Smooth muscle cell (in vitro differentiated cells): ENCODE data around the gene MARCKSL1. TPM values are rescaled to one million over a fixed set of nuclear protein-coding genes. Genes with fewer than 3 reads are reported as not detected.

Source experiments
- DNase-seq: peaks from one replicate; lab custom pipeline; 2025; ENCODE audit not compliant: unreplicated experiment; lab: John Stamatoyannopoulos, UW
- H2AFZ ChIP-seq: fragments of 200-600 bp; sonication (generic); 2 replicates; pipeline ENCODE4 v1.6.0; 2016; ENCODE audit warnings: antibody characterized with exemption, low read depth, mild to moderate bottlenecking
- H3F3A ChIP-seq: fragments of 200-600 bp; sonication (generic); 2 replicates; pipeline ENCODE4 v1.6.0; 2017; ENCODE audit warnings: antibody characterized with exemption, low read depth
- H3K27ac ChIP-seq: fragments of 200-600 bp; sonication (generic); 2 replicates; pipeline ENCODE4 v1.5.1; 2016; ENCODE audit warnings: low read depth, mild to moderate bottlenecking
- H3K27me3 ChIP-seq: fragments of 200-600 bp; sonication (generic); 2 replicates; pipeline ENCODE4 v1.6.1; 2016; ENCODE audit warnings: low read depth, mild to moderate bottlenecking
- H3K36me3 ChIP-seq: fragments of 200-600 bp; sonication (generic); 2 replicates; pipeline ENCODE4 v1.5.1; 2016; ENCODE audit warnings: low read depth
- H3K4me1 ChIP-seq: fragments of 200-600 bp; sonication (generic); 2 replicates; pipeline ENCODE4 v1.5.1; 2016; ENCODE audit warnings: low read depth
- H3K4me2 ChIP-seq: fragments of 200-600 bp; sonication (generic); 2 replicates; pipeline ENCODE4 v1.6.0; 2016; ENCODE audit warnings: mild to moderate bottlenecking
- H3K4me3 ChIP-seq: fragments of 200-600 bp; sonication (generic); 2 replicates; pipeline ENCODE4 v1.5.1; 2016; ENCODE audit warnings: mild to moderate bottlenecking
- H3K79me2 ChIP-seq: fragments of 200-600 bp; sonication (generic); 2 replicates; pipeline ENCODE4 v1.6.0; 2016; ENCODE audit warnings: low read depth, mild to moderate bottlenecking
- H3K9ac ChIP-seq: fragments of 200-600 bp; sonication (generic); 2 replicates; pipeline ENCODE4 v1.6.0; 2016; ENCODE audit warnings: low read depth
- H3K9me3 ChIP-seq: fragments of 200-600 bp; sonication (generic); replicated peaks from 2 replicates; pipeline ENCODE4 v1.5.1; 2016; ENCODE audit warnings: low read depth
- H4K20me1 ChIP-seq: fragments of 200-600 bp; sonication (generic); 2 replicates; pipeline ENCODE4 v1.6.0; 2016; ENCODE audit warnings: low read depth
- WGBS: methylation state at CpG from one replicate; pipeline ENCODE4 v1.1.7; 2016; ENCODE audit warnings: low lambda C conversion rate; 5-methylcytosine and 5-hydroxymethylcytosine counted together
- polyA plus RNA-seq: library from polyadenylated mRNA; unstranded; fragments of >200 nt; fragmentation: Nextera tagmentation; extraction: Ambion mirVana; gene quantifications from 2 replicates; pipeline ENCODE4 v1.2.1, GENCODE V29; 2016
- total RNA-seq: library from RNA; depleted of rRNA; stranded (reverse); fragments of >200 nt; gene quantifications from 2 replicates; pipeline ENCODE4 v1.2.3, GENCODE V29; 2014
- TF ChIP-seq, protein P1 (sequence below): fragments of 200-600 bp; sonication (generic); IDR thresholded peaks from 2 replicates; pipeline ENCODE4 v1.5.1; 2017; ENCODE audit warnings: borderline replicate concordance, mild to moderate bottlenecking, antibody characterized with exemption; ENCODE audit not compliant: insufficient read depth, poor library complexity, severe bottlenecking

The MARCKSL1 gene
- total and polyA plus RNA-seq, 2 experiments from 2014 or later: 126 to 358 TPM

DNA sequence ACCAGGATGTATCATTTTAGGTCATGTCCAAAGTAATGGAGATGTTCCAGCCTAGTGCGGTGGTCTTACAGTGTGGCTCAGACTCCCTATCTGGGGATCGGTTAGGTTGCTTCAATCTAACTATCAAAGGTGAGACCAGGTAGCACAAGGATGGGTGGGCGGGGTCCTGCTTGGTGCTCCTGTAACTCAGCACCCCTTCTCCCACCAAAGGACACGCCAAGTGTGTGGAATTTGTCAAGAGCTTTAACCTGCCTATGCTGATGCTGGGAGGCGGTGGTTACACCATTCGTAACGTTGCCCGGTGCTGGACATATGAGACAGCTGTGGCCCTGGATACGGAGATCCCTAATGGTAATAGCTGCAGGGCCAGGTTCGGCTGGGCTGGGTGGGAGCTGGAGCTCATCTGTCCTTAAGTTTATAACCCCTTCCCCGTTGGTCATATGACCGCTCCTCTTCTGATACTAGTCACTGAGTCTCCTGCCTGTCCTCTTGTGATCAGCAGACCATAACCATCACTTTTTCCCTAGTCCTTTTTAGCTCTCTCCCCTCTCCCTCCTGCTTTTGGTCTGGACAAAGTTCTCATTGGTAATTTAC, 5.4 kb downstream of the MARCKSL1 start:
- Histone ChIP-seq H3K4me1 (peaks cover 20% of the 10 kb centered on the region), H3K9ac (no peak overlapping the region), H3F3A (peaks cover 24% of the 10 kb centered on the region), H4K20me1 (peaks cover 54% of the 10 kb centered on the region), H2AFZ (no peak overlapping the region), H3K27ac (no peak overlapping the region), H3K79me2 (peaks cover 21% of the 10 kb centered on the region), H3K4me3 (no peak overlapping the region), H3K27me3 (no peaks in the 10 kb centered on the region), H3K36me3 (peaks cover 3% of the 10 kb centered on the region), H3K4me2 (no peak overlapping the region), H3K9me3 (no peaks in the 10 kb centered on the region)
- 95% methylated on average over 12 of the region's 12 CpGs for WGBS
- no peak for DNase-seq
- TF ChIP-seq, protein P1, sequence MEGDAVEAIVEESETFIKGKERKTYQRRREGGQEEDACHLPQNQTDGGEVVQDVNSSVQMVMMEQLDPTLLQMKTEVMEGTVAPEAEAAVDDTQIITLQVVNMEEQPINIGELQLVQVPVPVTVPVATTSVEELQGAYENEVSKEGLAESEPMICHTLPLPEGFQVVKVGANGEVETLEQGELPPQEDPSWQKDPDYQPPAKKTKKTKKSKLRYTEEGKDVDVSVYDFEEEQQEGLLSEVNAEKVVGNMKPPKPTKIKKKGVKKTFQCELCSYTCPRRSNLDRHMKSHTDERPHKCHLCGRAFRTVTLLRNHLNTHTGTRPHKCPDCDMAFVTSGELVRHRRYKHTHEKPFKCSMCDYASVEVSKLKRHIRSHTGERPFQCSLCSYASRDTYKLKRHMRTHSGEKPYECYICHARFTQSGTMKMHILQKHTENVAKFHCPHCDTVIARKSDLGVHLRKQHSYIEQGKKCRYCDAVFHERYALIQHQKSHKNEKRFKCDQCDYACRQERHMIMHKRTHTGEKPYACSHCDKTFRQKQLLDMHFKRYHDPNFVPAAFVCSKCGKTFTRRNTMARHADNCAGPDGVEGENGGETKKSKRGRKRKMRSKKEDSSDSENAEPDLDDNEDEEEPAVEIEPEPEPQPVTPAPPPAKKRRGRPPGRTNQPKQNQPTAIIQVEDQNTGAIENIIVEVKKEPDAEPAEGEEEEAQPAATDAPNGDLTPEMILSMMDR: no peak

DNA sequence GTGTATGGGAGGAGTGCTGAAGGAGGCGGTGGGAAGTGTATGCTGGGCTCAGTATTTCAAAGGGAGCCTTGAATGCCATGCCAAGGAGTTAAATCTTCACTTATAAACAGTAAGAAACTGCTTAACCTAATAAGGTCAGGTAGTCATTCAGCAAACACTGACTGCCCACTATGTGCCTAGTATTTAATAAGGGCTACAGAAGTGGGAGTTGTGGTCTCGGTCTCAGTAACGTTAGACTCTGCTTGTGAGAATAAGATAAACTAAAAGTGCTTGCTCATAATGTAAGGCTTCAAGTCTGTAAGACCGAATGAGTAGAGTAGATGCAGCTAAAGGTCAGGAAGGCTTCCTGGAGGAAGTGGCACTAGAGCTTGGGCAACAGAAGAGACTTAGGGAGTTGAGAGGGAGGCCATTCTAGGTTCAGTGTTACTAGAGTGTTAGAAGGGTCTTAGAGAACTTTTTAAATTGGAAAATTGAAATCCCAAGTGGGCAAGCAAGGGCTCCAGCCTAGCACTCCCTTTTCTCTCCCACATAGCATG, 6.0 kb downstream of the MARCKSL1 start:
- no peaks in the 10 kb centered on the region for H3K27me3 ChIP-seq
- no peaks in the 10 kb centered on the region for H3K9me3 ChIP-seq
- 88% methylated on average over 4 of the region's 4 CpGs for WGBS
- H3K4me1 ChIP-seq: peaks cover 20% of the 10 kb centered on the region
- H3F3A ChIP-seq: peaks cover 24% of the 10 kb centered on the region
- no peak for DNase-seq
- peaks cover 16% of the 10 kb centered on the region for H3K79me2 ChIP-seq
- H3K27ac ChIP-seq: no peak overlapping the region
- peaks cover 50% of the 10 kb centered on the region for H4K20me1 ChIP-seq
- TF ChIP-seq, protein P1: no peak
- H3K36me3 ChIP-seq: peaks cover 3% of the 10 kb centered on the region
- H3K4me3 ChIP-seq: no peak overlapping the region
- H3K9ac ChIP-seq: no peak overlapping the region
- H2AFZ ChIP-seq: no peak overlapping the region
- H3K4me2 ChIP-seq: no peak overlapping the region

DNA sequence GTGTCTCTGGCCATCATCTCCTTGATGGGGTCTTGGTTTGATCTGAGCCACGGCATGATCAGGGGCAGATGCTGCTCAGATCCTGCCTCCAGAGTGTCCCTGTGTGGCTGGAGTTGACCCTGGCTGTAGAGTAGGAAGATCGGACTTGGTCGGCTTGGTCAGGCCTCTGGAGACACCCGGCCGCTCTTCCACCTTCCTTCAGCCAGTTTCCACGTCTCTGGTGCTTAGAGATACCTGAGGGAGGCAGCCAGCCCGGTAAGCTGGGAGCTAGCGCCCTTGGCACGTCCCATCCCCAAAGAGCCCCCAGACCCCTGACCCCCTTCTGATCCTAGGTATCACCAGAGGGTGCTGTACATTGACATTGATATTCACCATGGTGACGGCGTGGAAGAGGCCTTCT, 8.8 kb downstream of the MARCKSL1 start:
- H3K4me3 ChIP-seq: no peak overlapping the region
- H3K27ac ChIP-seq: no peak overlapping the region
- H3F3A ChIP-seq: peaks cover 13% of the 10 kb centered on the region
- 95% methylated on average over 11 of the region's 11 CpGs for WGBS
- peaks cover 3% of the 10 kb centered on the region for H3K36me3 ChIP-seq
- H3K4me2 ChIP-seq: no peak overlapping the region
- no peak overlapping the region for H3K9ac ChIP-seq
- H3K79me2 ChIP-seq: no peaks in the 10 kb centered on the region
- H4K20me1 ChIP-seq: peaks cover 33% of the 10 kb centered on the region
- TF ChIP-seq, protein P1: no peak
- H3K9me3 ChIP-seq: no peaks in the 10 kb centered on the region
- no peaks in the 10 kb centered on the region for H3K27me3 ChIP-seq
- DNase-seq: no peak
- H2AFZ ChIP-seq: no peak overlapping the region
- H3K4me1 ChIP-seq: no peaks in the 10 kb centered on the region
